Measurements from ENCODE around the gene NSMCE1.
A peak's percentile ranks its signal among the peaks of the same experiment; 100 is the strongest.
"Not testable (repeated sequence)": the region's sequence is repeated elsewhere in the genome, so short reads cannot be mapped to it uniquely, and the experiment has no call there.

Gene NSMCE1

GRCh38 chr16:27257271-27257670, 11.3 kb downstream of the NSMCE1 start:
- no peak for DNase-seq (ENCODE audit: low read depth)
- TF ChIP-seq CTCF (conservative IDR thresholded peaks at IDR 0.05; ENCODE audit: control insufficient read depth, insufficient read depth, low read depth, low read length), result no peak
- H3K4me3 ChIP-seq (ENCODE audit: control insufficient read depth, low read depth, low read length), result no peak overlapping the region

- TF ChIP-seq CTCF (conservative IDR thresholded peaks at IDR 0.05; ENCODE audit: control insufficient read depth, insufficient read depth, low read depth, low read length), result no peak
- DNase-seq (ENCODE audit: low read depth), result no peak
- H3K4me3 ChIP-seq (ENCODE audit: control insufficient read depth, low read depth, low read length), result no peak overlapping the region
These were observed 11.7 kb downstream of the NSMCE1 start for GRCh38 chr16:27256861-27257260.

- no peak overlapping the region for H3K4me3 ChIP-seq (ENCODE audit: control insufficient read depth, low read depth, low read length)
- no peak for DNase-seq (ENCODE audit: low read depth)
- no peak for TF ChIP-seq CTCF (conservative IDR thresholded peaks at IDR 0.05; ENCODE audit: control insufficient read depth, insufficient read depth, low read depth, low read length)
These were observed 14.2 kb downstream of the NSMCE1 start for GRCh38 chr16:27254262-27254811.

- no peak for TF ChIP-seq CTCF (conservative IDR thresholded peaks at IDR 0.05; ENCODE audit: control insufficient read depth, insufficient read depth, low read depth, low read length)
- no peak overlapping the region for H3K4me3 ChIP-seq (ENCODE audit: control insufficient read depth, low read depth, low read length)
- peak; percentile 90 for DNase-seq (ENCODE audit: low read depth)
These were observed 15.0 kb downstream of the NSMCE1 start for GRCh38 chr16:27253526-27253930.

GRCh38 chr16:27252206-27252585, 16.4 kb downstream of the NSMCE1 start:
- no peak for DNase-seq (ENCODE audit: low read depth)
- TF ChIP-seq CTCF (conservative IDR thresholded peaks at IDR 0.05; ENCODE audit: control insufficient read depth, insufficient read depth, low read depth, low read length), result no peak
- no peak overlapping the region for H3K4me3 ChIP-seq (ENCODE audit: control insufficient read depth, low read depth, low read length)

GRCh38 chr16:27251541-27252205, 16.9 kb downstream of the NSMCE1 start:
- H3K4me3 ChIP-seq (ENCODE audit: control insufficient read depth, low read depth, low read length), result no peak overlapping the region
- no peak for TF ChIP-seq CTCF (conservative IDR thresholded peaks at IDR 0.05; ENCODE audit: control insufficient read depth, insufficient read depth, low read depth, low read length)
- no peak for DNase-seq (ENCODE audit: low read depth)

- H3K4me3 ChIP-seq (ENCODE audit: control insufficient read depth, low read depth, low read length); DNase-seq (ENCODE audit: low read depth): not testable (repeated sequence)
These were observed 19.7 kb downstream of the NSMCE1 start for GRCh38 chr16:27248886-27249285.

All from fibroblast of mammary gland (primary cell).